ENCODE results near the gene CNTNAP2. TPM values are rescaled to one million over a fixed set of nuclear protein-coding genes. Genes with fewer than 3 reads are reported as not detected.
"Not testable (repeated sequence)": the region's sequence is repeated elsewhere in the genome, so short reads cannot be mapped to it uniquely, and the experiment has no call there.

CNTNAP2 gene
- total and polyA plus RNA-seq, 8 donors = 0.19 to 18.2 (median 0.56) TPM

GRCh38 chr7:147723536-147723935 lies 1606.9 kb downstream of the CNTNAP2 start:
- Histone ChIP-seq H3K4me1 (no peaks in the 10 kb centered on the region), H3K27ac (no peak overlapping the region), H3K4me3 (no peak overlapping the region), H3K36me3 (no peaks in the 10 kb centered on the region), H3K27me3 (no peaks in the 10 kb centered on the region), H3K9me3 (no peaks in the 10 kb centered on the region)
- TF ChIP-seq CTCF (IDR thresholded peaks at IDR 0.05) = no peak
- TF ChIP-seq EP300 (IDR thresholded peaks at IDR 0.05) = no peak
- TF ChIP-seq POLR2A (IDR thresholded peaks at IDR 0.05) = no peak
- TF ChIP-seq POLR2AphosphoS5 (IDR thresholded peaks at IDR 0.05) = no peak
- DNase-seq = no peak
- WGBS, 5 donors = 71 to 80% (median 78%) methylated on average over 4 of the region's 4 CpGs
- intact Hi-C loops (cut with DNase I; ENCODE audit: low total_unique reads) = no loop called here

- intact Hi-C loops (cut with DNase I; ENCODE audit: low total_unique reads) = no loop called here
- H3K4me1 ChIP-seq = no peaks in the 10 kb centered on the region
- no peak overlapping the region for H3K4me3 ChIP-seq
- H3K9me3 ChIP-seq = no peaks in the 10 kb centered on the region
- TF ChIP-seq EP300 (IDR thresholded peaks at IDR 0.05) (no peak), POLR2AphosphoS5 (IDR thresholded peaks at IDR 0.05) (no peak), CTCF (IDR thresholded peaks at IDR 0.05) (no peak), POLR2A (IDR thresholded peaks at IDR 0.05) (no peak)
- H3K27ac ChIP-seq = no peak overlapping the region
- H3K27me3 ChIP-seq = no peaks in the 10 kb centered on the region
- 48 to 65% (median 54%) methylated on average over 2 of the region's 2 CpGs for WGBS, 5 donors
- no peak for DNase-seq
- no peaks in the 10 kb centered on the region for H3K36me3 ChIP-seq
Measured at GRCh38 chr7:147731311-147731710, 1614.7 kb downstream of the CNTNAP2 start.

GRCh38 chr7:147737559-147738214 lies 1621.1 kb downstream of the CNTNAP2 start:
- H3K4me3 ChIP-seq; H3K9me3 ChIP-seq; H3K4me1 ChIP-seq; H3K36me3 ChIP-seq; DNase-seq; intact Hi-C loops (cut with DNase I; ENCODE audit: low total_unique reads); H3K27me3 ChIP-seq; H3K27ac ChIP-seq: not testable (repeated sequence)
- 87 to 95% (median 91%) methylated on average over 15 to 18 of the region's 18 CpGs for WGBS, 5 donors

- 76 to 84% (median 78%) methylated on average over 3 of the region's 3 CpGs for WGBS, 5 donors
- TF ChIP-seq EP300 (IDR thresholded peaks at IDR 0.05) (no peak), POLR2AphosphoS5 (IDR thresholded peaks at IDR 0.05) (no peak), CTCF (IDR thresholded peaks at IDR 0.05) (no peak), POLR2A (IDR thresholded peaks at IDR 0.05) (no peak)
- intact Hi-C loops (cut with DNase I; ENCODE audit: low total_unique reads) = no loop called here
Measured at GRCh38 chr7:147742301-147742700, 1625.7 kb downstream of the CNTNAP2 start.

GRCh38 chr7:147756300-147756699 lies 1639.7 kb downstream of the CNTNAP2 start:
- TF ChIP-seq POLR2A (IDR thresholded peaks at IDR 0.05) (no peak), CTCF (IDR thresholded peaks at IDR 0.05) (no peak), POLR2AphosphoS5 (IDR thresholded peaks at IDR 0.05) (no peak), EP300 (IDR thresholded peaks at IDR 0.05) (no peak)
- H3K4me1 ChIP-seq = no peaks in the 10 kb centered on the region
- 4 to 20% (median 14%) methylated on average over 1 of the region's 1 CpG for WGBS, 5 donors
- intact Hi-C loops (cut with DNase I; ENCODE audit: low total_unique reads) = no loop called here
- no peaks in the 10 kb centered on the region for H3K27me3 ChIP-seq
- no peak overlapping the region for H3K27ac ChIP-seq
- DNase-seq = no peak
- no peaks in the 10 kb centered on the region for H3K9me3 ChIP-seq
- H3K36me3 ChIP-seq = no peaks in the 10 kb centered on the region
- no peak overlapping the region for H3K4me3 ChIP-seq

More at GRCh38 chr7:147742301-147742700, 1625.7 kb downstream of the CNTNAP2 start:
- Histone ChIP-seq H3K9me3 (no peaks in the 10 kb centered on the region), H3K4me3 (no peak overlapping the region), H3K4me1 (no peaks in the 10 kb centered on the region), H3K27me3 (no peaks in the 10 kb centered on the region), H3K27ac (no peak overlapping the region), H3K36me3 (no peaks in the 10 kb centered on the region)
- no peak for DNase-seq

Data from stomach (tissue), 9 donors.